ENCODE data around the gene ACAA2. TPM values are rescaled to one million over a fixed set of nuclear protein-coding genes. Genes with fewer than 3 reads are reported as not detected.

Gene ACAA2
- polyA plus RNA-seq, 1 donor (not counting 4 experiments of a cell fraction or from before 2014, with no cell fraction given): 2.3 TPM

DNA sequence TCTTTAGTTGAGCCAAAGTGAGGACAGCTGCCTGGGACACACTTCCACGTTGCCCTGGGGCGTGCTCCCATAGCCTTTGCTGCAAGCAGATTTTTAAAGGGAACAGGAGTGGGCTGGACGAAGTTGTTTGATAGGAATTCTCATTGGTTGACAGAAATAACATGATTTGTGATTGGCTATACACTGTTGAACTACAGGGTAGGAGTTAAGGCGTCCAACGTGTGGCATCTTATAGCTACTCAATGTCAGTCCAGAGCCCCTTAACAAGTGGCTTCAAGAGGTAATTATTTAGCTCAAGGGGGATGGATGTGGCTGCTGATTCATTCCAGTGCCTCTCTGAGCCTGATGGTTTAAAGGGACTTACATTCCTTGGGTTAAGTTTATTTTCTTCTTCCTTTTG, 65.5 kb downstream of the ACAA2 start:
- H3K4me1 ChIP-seq (ENCODE audit: control insufficient read depth, extremely low read depth, insufficient read depth, low read length): peaks cover 5% of the 10 kb centered on the region
- H3K27me3 ChIP-seq (ENCODE audit: control insufficient read depth, extremely low read depth, insufficient read depth, low read length): no peaks in the 10 kb centered on the region
- no peaks in the 10 kb centered on the region for H3K36me3 ChIP-seq (ENCODE audit: control insufficient read depth in 2 of 2, extremely low read depth in 1 of 2, insufficient read depth in 2 of 2, low read length in 2 of 2)
- TF ChIP-seq EZH2 (IDR thresholded peaks at IDR 0.05; ENCODE audit: low read length): no peak
- TF ChIP-seq, protein P1, sequence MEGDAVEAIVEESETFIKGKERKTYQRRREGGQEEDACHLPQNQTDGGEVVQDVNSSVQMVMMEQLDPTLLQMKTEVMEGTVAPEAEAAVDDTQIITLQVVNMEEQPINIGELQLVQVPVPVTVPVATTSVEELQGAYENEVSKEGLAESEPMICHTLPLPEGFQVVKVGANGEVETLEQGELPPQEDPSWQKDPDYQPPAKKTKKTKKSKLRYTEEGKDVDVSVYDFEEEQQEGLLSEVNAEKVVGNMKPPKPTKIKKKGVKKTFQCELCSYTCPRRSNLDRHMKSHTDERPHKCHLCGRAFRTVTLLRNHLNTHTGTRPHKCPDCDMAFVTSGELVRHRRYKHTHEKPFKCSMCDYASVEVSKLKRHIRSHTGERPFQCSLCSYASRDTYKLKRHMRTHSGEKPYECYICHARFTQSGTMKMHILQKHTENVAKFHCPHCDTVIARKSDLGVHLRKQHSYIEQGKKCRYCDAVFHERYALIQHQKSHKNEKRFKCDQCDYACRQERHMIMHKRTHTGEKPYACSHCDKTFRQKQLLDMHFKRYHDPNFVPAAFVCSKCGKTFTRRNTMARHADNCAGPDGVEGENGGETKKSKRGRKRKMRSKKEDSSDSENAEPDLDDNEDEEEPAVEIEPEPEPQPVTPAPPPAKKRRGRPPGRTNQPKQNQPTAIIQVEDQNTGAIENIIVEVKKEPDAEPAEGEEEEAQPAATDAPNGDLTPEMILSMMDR (optimal IDR thresholded peaks at IDR 0.05 in 1 of 3, IDR thresholded peaks at IDR 0.05 in 1 of 3, conservative IDR thresholded peaks at IDR 0.05 in 1 of 3; ENCODE audit: extremely low read depth in 1 of 3, insufficient read depth in 2 of 3, low read length in 3 of 3): no peak
- no peaks in the 10 kb centered on the region for H4K20me1 ChIP-seq (ENCODE audit: control insufficient read depth, extremely low read depth, insufficient read depth, low read length)
- dilution Hi-C loops (cut with MboI; ENCODE audit: extremely low pct_ligation_motif_present, low sequenced_read_pairs): no loop called here
- no peaks in the 10 kb centered on the region for H3K9me3 ChIP-seq (ENCODE audit: control insufficient read depth, low read depth, low read length)
- no peak overlapping the region for H2AFZ ChIP-seq (ENCODE audit: control insufficient read depth, low read length)
- no peak for FAIRE-seq
- no peak overlapping the region for H3K27ac ChIP-seq (ENCODE audit: control insufficient read depth, insufficient read depth, low read length)
- no peak overlapping the region for H3K4me3 ChIP-seq (ENCODE audit: control insufficient read depth in 2 of 3, extremely low read depth in 1 of 3, insufficient read depth in 2 of 3, low read depth in 1 of 3, low read length in 3 of 3)
- DNase-seq (ENCODE audit: low read depth, low spot score): no peak
- H3K79me2 ChIP-seq (ENCODE audit: control insufficient read depth, insufficient read depth, low read length): no peaks in the 10 kb centered on the region
- no peak overlapping the region for H3K4me2 ChIP-seq (ENCODE audit: control insufficient read depth, extremely low read depth, insufficient read depth, low read depth, low read length)
- H3K9me1 ChIP-seq (ENCODE audit: control insufficient read depth, extremely low read depth, insufficient read depth, low read length): no peaks in the 10 kb centered on the region
- no peak overlapping the region for H3K9ac ChIP-seq (ENCODE audit: control insufficient read depth, extremely low read depth, insufficient read depth, low read length)

DNA sequence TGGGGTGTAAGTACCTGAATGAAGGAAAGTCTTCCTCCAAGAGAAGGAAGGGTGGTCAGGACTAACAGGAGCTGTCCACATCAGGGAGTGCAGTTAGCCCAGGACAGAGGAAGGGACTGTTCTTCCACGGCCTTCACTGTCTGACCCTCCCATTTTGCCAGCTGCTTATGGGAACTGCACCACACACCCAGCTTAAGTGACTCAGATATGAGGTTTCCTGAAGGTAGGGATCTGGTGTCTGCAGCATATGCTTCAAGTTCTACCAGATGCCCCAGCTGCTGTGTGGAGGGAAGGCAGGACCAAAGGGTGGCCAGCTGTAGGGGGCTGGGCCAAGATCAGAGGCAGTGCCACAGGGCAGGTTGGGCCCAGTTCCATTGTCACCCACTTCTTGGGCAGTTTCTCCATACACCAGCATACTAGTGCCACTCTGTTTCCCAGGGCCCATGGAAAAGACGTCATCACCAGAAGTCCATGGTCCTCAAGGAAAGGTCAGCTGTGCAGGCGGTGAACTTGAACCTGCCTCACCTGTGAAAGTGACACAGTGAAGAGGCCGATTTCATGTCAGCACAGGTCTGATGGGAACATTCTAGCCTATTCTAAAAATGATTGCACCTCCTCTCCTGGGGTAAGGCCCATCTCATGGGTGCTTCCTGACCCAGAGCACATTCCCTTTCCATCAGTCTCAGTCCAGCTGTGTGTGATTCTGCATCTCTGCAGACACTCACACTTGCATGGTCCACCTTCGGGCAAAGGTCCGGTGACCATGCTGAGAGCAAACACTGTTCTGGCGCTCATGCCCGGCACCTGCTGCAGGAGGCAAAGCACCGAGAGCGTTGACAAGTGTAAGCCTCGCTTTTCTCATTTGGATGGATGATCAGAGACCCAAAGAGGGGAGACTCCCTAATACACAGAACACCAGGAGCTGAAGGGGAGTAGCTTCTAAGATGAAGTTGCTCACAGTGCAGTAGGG, 68.0 kb downstream of the ACAA2 start:
- dilution Hi-C loops (cut with MboI; ENCODE audit: extremely low pct_ligation_motif_present, low sequenced_read_pairs): no loop called here
- H3K4me1 ChIP-seq (ENCODE audit: control insufficient read depth, extremely low read depth, insufficient read depth, low read length): peaks cover 5% of the 10 kb centered on the region
- H3K4me3 ChIP-seq (ENCODE audit: control insufficient read depth in 2 of 3, extremely low read depth in 1 of 3, insufficient read depth in 2 of 3, low read depth in 1 of 3, low read length in 3 of 3): no peak overlapping the region
- no peak for FAIRE-seq
- H3K27ac ChIP-seq (ENCODE audit: control insufficient read depth, insufficient read depth, low read length): no peak overlapping the region
- H3K4me2 ChIP-seq (ENCODE audit: control insufficient read depth, extremely low read depth, insufficient read depth, low read depth, low read length): no peak overlapping the region
- H3K27me3 ChIP-seq (ENCODE audit: control insufficient read depth, extremely low read depth, insufficient read depth, low read length): no peaks in the 10 kb centered on the region
- DNase-seq (ENCODE audit: low read depth, low spot score): no peak
- H4K20me1 ChIP-seq (ENCODE audit: control insufficient read depth, extremely low read depth, insufficient read depth, low read length): no peaks in the 10 kb centered on the region
- H3K36me3 ChIP-seq (ENCODE audit: control insufficient read depth in 2 of 2, extremely low read depth in 1 of 2, insufficient read depth in 2 of 2, low read length in 2 of 2): no peaks in the 10 kb centered on the region
- no peak overlapping the region for H3K9ac ChIP-seq (ENCODE audit: control insufficient read depth, extremely low read depth, insufficient read depth, low read length)
- no peaks in the 10 kb centered on the region for H3K79me2 ChIP-seq (ENCODE audit: control insufficient read depth, insufficient read depth, low read length)
- no peak overlapping the region for H2AFZ ChIP-seq (ENCODE audit: control insufficient read depth, low read length)
- no peaks in the 10 kb centered on the region for H3K9me3 ChIP-seq (ENCODE audit: control insufficient read depth, low read depth, low read length)
- TF ChIP-seq, protein P1 (optimal IDR thresholded peaks at IDR 0.05 in 1 of 3, IDR thresholded peaks at IDR 0.05 in 1 of 3, conservative IDR thresholded peaks at IDR 0.05 in 1 of 3; ENCODE audit: extremely low read depth in 1 of 3, insufficient read depth in 2 of 3, low read length in 3 of 3): no peak
- no peak for TF ChIP-seq EZH2 (IDR thresholded peaks at IDR 0.05; ENCODE audit: low read length)
- no peaks in the 10 kb centered on the region for H3K9me1 ChIP-seq (ENCODE audit: control insufficient read depth, extremely low read depth, insufficient read depth, low read length)

Data from keratinocyte (primary cell).